AG08396 (cell line): Measurements from ENCODE around the gene EML1.

Experiments
- DNase-seq: peaks from one replicate; pipeline ENCODE4 v3.0.0; 2012; ENCODE audit warnings: low spot score, mixed read lengths

The EML1 gene

GRCh38 chr14:99805757-99806439 lies 12.7 kb downstream of the EML1 start:
- no peak for DNase-seq

- DNase-seq = no peak
Observed at GRCh38 chr14:99806836-99807235, 13.6 kb downstream of the EML1 start.

DNA sequence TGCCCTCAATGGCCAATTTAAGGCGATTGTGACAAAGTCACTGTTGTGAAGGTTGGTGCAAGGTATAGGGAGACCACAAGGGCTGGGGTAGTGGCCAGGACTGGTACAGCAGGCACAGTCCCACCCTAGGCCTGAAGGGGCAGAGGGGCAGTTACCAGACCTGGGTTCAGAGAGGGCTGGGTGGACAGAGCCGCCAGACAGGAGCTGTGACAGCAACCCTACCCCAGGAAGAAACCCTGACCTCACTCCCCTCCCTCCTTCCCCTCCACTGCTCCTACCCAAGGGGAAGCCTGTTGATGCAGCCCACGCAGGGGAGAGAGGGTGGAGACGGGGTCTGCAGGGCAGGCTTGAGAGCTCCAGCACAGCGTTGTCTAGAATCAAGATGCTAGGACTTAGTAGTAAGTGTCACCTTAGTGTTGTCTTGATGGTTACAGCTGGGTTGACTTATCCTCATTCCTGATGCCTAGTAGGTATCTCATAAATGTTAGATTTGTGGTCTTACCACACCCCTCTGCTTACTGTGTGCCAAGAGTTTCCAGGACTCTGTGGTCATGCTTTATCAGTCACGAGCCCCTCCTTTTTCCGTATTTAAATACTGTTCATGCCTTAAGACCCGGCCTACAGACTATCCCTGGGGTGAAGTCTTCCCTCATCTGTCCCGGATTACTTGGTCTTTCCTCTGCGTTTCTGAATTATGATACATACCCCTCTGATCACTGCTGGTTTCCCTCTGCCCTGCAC lies 14.4 kb downstream of the EML1 start:
- DNase-seq = no peak

- no peak for DNase-seq
Observed at GRCh38 chr14:99808154-99808505, 14.9 kb downstream of the EML1 start.

GRCh38 chr14:99808515-99808914 lies 15.3 kb downstream of the EML1 start:
- DNase-seq = no peak

DNA sequence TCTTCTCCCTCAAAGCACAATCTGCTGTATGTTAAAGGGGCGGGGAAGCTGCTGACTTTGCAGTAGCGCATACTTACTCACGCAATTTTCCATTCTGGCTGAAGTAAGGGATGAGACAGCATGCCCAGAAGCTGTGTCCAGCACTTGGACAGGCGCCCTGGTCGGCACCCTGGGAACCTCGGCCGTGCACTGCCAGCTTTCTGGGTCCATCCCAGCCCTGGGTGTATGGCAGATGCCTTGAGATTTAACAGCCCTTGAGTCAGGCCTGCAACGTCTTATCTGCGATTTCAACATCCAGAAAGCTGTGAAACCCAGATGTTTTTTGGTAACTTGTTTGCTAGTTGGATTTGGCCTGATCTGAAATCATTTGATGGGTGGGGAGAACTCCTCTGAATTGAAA lies 16.1 kb downstream of the EML1 start:
- peak; percentile 66 for DNase-seq

DNA sequence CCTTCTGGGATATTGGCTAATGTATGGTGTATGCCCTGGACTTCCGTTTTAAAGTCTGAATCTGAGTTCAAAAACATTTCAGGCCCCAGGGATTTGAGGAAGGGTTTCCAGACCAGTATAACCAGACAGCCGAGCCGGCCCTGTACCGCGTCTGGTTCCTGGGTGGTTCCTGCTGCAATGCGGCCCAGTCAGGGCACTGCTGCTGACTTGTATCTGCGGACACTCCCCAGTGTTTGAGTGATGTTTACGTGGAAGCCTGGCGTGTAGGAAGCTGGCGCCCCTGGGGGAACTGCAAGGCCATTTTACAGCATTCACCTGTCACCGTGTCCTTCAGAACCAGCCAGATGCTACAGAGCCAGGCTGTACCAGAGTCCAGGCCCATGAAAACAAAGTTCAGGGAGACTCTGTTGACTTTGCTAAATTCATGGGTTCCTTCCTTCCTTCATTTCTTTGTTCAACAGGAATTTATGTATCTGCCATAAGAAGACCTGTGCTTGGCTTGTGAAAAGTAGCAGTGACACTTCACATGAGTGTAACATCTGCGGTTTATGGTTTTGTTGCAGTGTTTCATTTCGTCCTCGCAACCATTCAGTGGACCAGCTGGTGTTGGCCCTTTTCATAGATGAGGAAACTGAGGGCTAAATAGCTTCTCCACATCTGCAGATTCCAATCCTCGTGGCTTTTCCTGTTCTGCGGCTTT lies 16.8 kb downstream of the EML1 start:
- DNase-seq = no peak

GRCh38 chr14:99810559-99810874 lies 17.3 kb downstream of the EML1 start:
- no peak for DNase-seq

DNA sequence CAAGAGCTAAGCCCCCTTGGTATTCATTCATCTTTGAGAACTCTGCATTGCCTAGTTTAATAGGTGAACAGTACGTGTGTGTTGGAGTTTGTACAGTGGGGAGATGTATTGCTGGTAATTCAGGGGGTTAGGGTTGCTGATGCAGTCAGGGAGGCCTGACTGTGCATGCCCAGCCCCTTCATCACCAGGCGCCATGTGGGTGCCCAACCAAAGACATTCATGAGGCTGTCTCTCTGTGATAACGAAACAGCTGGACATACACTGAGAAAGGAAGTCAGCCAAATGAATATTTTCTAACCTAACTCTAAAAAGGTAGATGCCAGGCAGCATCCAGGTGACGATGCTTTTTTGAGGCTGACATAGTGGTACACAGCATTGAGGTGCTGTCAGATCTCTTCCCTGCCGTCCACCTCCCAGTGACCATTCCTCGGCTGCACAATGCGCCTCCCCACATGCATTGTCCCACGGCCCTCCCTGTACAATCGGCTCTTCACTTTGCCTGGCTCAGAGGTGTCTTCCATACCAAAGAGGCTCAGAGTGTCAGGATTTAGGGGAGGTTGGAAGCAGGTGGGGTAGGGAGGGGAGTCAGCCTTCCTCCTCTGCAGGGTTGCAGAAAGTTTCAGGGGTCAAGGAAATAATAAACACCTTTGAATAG lies 19.0 kb downstream of the EML1 start:
- no peak for DNase-seq

DNA sequence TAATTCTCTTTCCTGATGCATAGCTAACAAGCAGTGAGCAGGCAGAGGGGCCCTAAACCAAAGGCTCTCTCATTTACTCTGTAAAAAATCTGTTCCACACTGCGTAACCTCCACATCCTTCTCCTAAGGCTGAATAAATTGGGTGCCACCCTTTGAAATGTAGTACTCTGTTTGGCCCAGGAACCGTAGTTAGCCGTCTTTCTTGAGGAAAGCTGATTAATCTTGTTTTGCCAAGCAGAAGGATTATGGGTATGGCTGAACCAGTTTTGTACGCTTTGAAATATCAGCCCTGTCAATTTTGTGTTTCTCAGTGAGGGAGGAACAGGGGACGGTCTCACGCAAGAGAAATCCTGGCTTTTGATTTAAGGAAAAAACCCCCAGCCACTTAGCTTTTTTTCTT lies 19.7 kb downstream of the EML1 start:
- no peak for DNase-seq

- no peak for DNase-seq
Observed at GRCh38 chr14:99815696-99816095, 22.5 kb downstream of the EML1 start.

DNA sequence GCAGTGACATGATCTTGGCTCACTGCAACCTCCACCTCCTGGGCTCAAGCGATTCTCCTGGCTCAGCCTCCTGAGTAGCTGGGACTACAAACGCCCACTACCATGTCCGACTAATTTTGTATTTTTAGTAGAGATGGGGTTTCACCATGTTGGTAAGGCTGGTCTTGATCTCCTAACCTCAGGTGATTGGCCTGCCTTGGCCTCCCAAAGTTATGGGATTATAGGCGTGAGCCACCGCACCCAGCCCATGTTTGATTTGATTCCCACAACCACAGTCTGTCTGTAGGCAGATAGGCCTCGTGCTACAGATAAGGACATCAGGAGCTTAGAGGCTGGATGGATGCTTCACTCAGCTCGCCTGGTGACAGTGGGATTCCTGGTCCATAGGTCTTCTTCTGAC lies 23.0 kb downstream of the EML1 start:
- no peak for DNase-seq

- DNase-seq = no peak
Observed at GRCh38 chr14:99816642-99817041, 23.4 kb downstream of the EML1 start.

DNA sequence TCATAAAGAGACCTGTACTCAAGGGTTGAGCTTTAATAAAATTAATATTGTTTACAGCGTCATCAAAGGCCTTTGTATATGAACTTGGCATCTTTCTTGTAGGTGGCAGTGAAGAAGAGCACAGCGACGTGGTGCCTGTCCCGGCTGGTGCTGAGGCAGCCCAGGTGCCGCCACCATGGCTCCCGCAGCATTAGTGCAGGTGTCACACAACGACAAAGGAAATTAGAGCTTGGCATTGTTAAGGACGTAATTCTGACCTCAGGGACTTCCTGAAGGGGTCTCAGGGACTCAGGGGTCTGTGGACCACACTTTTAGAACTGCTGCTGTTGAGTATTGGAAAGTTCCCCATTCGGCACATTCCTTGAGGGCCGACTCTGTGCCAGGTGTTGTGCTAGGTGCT lies 24.1 kb downstream of the EML1 start:
- DNase-seq = no peak

- no peak for DNase-seq
Observed at GRCh38 chr14:99818503-99819036, 25.4 kb downstream of the EML1 start.

- DNase-seq = no peak
Observed at GRCh38 chr14:99819514-99819913, 26.3 kb downstream of the EML1 start.

DNA sequence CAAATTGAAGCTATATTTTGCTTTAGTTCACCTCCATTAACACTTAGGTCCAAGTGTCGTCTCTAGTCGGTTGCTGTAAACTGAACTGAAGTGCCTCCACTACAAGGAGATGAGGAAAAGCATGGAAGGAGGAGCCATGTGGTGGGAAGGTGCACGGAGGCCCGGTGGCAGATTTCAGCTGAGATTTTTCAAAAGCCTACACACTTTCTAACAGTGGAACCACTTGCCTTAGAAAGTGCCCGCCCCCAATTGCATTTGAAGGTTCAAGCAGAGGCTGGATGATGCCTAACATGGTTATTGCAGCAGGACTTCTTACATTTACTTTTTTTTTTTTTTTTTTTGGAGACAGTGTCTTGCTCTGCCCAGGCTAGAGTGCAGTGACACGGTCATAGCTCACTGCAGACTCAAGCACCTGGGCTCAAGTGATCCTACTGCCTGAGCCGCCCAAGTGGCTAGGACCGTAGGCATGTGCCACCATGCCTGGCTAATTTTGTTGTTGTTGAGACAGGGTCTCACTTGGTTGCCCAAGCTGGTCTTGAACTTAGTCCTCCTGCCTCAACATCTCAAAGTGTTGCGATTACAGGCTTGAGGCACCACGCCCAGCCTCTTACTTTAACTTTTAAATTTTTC lies 27.6 kb downstream of the EML1 start:
- DNase-seq = no peak

DNA sequence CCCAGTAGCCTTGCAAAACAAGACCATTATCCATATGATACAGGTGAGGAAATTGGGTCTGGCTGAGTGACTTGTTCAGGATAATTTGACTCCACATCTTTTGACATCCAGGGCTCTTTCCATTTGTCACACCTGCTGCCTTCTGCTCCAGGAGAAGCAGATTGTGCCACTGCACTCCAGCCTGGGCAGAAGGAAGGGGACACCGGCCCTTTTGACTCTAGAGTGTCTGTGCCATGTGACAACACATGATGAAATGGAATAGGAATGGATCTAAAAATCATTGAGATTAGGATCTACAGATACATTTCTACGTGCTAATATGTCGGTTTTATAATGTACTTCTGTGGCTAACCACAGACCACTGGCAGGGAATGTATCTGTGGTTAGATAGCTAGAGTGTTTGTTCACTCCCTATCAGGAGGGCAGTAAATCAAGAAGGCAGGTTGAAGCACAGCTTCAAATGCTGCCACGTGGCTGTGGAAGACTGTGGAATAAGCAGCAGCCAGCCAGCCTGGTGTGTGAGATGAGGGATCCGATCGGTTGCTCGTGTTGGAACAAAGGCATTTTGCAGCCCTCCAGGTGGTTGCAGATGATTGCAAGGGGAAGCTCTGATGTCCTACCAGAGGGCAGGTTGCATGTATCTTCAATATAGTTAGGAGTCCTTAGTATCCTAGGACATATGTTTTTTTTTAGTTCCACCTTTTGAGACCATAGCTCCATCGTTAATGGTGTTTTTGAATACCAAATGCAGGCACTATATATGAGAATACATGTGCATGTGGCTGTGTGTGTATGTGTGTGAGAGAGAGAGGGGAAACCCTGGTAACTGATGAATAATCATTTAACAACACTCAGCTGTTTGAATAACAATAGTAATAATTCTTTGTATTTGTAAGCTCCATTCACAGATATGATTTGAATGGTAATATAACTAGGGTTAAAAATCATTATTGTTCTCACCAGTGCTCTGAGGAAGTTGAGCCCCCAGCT lies 28.6 kb downstream of the EML1 start:
- peak; percentile 47 for DNase-seq

DNA sequence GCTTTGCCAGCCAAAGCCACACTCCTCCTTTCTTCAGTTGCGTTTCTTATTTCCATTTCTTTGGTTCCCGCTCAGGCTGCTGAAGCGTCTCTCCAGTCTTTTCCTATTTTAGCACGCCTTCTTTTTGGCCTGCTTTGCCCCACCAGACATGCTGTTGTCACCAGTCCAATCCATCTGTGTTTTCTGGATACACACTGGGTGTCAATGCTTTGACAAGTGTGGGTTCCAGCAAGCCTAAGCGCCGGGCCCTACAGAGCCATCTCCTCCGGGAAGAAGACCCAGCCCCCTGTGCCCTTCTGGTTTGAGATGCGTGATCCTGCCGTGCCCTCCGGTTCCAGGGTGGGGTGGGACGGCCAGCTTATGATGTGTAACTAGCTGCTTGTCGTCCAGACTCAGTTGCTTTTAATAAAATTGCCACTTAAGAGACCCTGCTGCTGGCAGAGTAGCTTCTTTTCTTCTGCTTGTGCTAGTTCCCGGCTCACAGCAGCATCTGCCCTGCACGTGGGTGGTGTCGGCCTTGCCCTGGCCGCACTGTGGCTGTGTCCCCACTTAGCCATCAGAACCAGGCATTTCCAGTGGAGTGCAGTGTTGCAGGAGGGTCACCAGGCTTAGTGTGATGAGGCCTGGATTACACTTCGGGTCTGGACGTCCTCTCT lies 29.7 kb downstream of the EML1 start:
- DNase-seq = no peak

DNA sequence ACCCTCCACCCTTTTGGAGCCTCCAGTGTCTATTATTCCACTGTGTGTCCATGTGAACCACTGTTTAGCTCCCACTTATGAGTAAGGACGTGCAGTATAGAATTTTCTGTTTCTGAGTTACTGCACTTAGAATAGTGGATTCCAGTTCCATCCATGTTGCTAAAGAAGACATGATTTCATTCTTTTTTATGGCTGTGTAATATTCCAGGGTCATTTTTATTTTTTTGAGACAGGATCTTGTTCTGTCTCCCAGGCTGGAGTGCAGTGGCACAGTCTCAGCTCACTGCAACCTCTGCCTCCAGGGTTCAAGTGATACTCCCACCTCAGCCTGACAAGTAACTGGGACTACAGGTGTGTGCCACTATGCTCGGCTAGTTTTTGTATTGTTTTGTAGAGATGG lies 31.6 kb downstream of the EML1 start:
- DNase-seq = no peak
